Left lung (tissue), 10 donors: Measurements from ENCODE around the gene CSRP3. TPM values are rescaled to one million over a fixed set of nuclear protein-coding genes. Genes with fewer than 3 reads are reported as not detected.

Experiments used
- ATAC-seq: fragments of 200-7000 bp; cut with Tn5 transposase; one replicate; pipeline ENCODE4 v1.9.1; 2020; ENCODE audit warnings: moderate library complexity
- DNase-seq, 4 donors: peaks; one replicate each; pipeline ENCODE4 v3.0.0-alpha.2; 2013 to 2020
- H3K27ac ChIP-seq, 2 donors: fragments of 200-600 bp; sonication (generic) in 1 of 2; one replicate each; pipeline versions ENCODE4 v1.5.0 to v1.8.0; 2020 to 2021
- H3K27me3 ChIP-seq, 2 donors: fragments of 200-600 bp; sonication (generic) in 1 of 2; one replicate each; pipeline versions ENCODE4 v1.5.0 to v1.8.0; 2020 to 2021
- H3K36me3 ChIP-seq, 2 donors: fragments of 200-600 bp; sonication (generic) in 1 of 2; one replicate each; pipeline versions ENCODE4 v1.5.0 to v1.8.0; 2020 to 2021
- H3K4me1 ChIP-seq, 2 donors: fragments of 200-600 bp; one replicate each; pipeline ENCODE4 v1.8.0; 2021
- H3K4me3 ChIP-seq, 2 donors: fragments of 200-600 bp; sonication (generic) in 1 of 2; one replicate each; pipeline versions ENCODE4 v1.5.0 to v1.8.0; 2020 to 2021; ENCODE audit warnings: mild to moderate bottlenecking in 1 of 2
- H3K9me3 ChIP-seq, 2 donors: fragments of 200-600 bp; sonication (generic) in 1 of 2; one replicate each; pipeline versions ENCODE4 v1.5.0 to v1.8.0; 2020 to 2021
- intact Hi-C, 2 donors: fragments of 100-400 bp; cut with DNase I; formaldehyde crosslinking; loops; one replicate each; pipeline versions ENCODE4 v1.11.2 to v1.14.2; 2022
- polyA plus RNA-seq, 6 donors: library from polyadenylated mRNA; unstranded; fragments of 120-200 nt; gene quantifications; one replicate each; pipeline ENCODE4 v1.2.1, GENCODE V29; 2013; ENCODE audit not compliant: insufficient read length in 6 of 6
- total RNA-seq, 2 donors: library from RNA; stranded (reverse); fragmentation: NEBNext Ultra II Directional; extraction: Animal tissue kit (Norgen Biotek cat#: 25700); gene quantifications; one replicate each; pipeline ENCODE4 v1.2.1, GENCODE V29; 2021
- TF ChIP-seq, protein P1 (sequence below), 2 donors: fragments of 200-600 bp; sonication (generic) in 1 of 2; IDR thresholded peaks; one replicate each; pipeline versions ENCODE4 v1.5.0 to v1.8.0; 2021; ENCODE audit warnings: antibody characterized with exemption in 2 of 2
- donor health status: DM: no; HTN: yes; CAD: no.
- donor health status: DM: no; HTN: no; CAD: no.

CSRP3 gene
- total and polyA plus RNA-seq, 8 donors = 0.23 to 1.4 (median 0.42) TPM; not detected in 1

DNA sequence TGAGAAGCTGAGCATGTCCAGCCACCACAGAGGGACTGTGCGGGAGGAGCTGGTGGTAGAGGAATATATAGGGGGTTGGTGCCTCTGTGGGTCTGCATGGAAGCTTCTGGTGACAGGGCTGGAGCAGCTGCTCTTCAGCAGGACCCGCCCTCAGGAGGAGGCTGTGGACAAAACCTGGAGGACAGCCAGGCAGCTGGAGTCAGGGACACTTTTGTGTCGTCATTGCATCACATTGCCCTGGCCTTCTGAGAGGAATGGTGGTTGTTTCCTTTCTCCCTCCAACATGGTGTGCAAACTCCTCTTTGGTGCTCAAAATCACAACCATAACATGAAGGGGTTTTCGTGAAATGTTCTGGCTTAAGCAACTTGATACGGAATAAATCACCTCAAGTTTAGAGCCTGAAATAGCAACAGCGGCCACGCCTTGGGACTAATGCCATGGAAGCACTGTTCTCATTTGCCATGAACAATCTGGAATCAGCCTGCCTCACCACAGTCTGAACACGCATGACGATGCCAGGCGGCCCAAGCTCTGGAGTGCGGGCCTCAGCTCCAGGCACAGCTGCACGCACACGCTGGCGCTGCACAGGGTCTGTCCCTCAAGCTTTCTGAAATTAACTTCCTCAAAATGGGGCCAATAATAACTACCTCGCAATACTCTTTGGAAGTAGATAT, 17.1 kb upstream of the CSRP3 start:
- no peak for ATAC-seq
- TF ChIP-seq, protein P1, sequence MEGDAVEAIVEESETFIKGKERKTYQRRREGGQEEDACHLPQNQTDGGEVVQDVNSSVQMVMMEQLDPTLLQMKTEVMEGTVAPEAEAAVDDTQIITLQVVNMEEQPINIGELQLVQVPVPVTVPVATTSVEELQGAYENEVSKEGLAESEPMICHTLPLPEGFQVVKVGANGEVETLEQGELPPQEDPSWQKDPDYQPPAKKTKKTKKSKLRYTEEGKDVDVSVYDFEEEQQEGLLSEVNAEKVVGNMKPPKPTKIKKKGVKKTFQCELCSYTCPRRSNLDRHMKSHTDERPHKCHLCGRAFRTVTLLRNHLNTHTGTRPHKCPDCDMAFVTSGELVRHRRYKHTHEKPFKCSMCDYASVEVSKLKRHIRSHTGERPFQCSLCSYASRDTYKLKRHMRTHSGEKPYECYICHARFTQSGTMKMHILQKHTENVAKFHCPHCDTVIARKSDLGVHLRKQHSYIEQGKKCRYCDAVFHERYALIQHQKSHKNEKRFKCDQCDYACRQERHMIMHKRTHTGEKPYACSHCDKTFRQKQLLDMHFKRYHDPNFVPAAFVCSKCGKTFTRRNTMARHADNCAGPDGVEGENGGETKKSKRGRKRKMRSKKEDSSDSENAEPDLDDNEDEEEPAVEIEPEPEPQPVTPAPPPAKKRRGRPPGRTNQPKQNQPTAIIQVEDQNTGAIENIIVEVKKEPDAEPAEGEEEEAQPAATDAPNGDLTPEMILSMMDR (IDR thresholded peaks at IDR 0.05) = no peak
- H3K27me3 ChIP-seq = peaks cover 0 to 6% of the 10 kb centered on the region in 2 donors

GRCh38 chr11:19218216-19218615, 16.4 kb upstream of the CSRP3 start:
- TF ChIP-seq, protein P1 (IDR thresholded peaks at IDR 0.05) = no peak
- Histone ChIP-seq H3K4me3 (no peak overlapping the region), H3K27ac (no peak overlapping the region), H3K4me1 (no peaks in the 10 kb centered on the region), H3K27me3 (peaks cover 0 to 9% of the 10 kb centered on the region in 2 donors), H3K9me3 (no peaks in the 10 kb centered on the region), H3K36me3 (peaks cover 0 to 2% of the 10 kb centered on the region in 2 donors)
- intact Hi-C loops = no loop called here
- ATAC-seq (no peak), DNase-seq (no peak)

More for the DNA sequence above, 17.1 kb upstream of the CSRP3 start:
- DNase-seq = peak in 1 of 4 donors; percentile 32
- no peak overlapping the region for H3K27ac ChIP-seq
- no peaks in the 10 kb centered on the region for H3K9me3 ChIP-seq
- H3K4me1 ChIP-seq = no peaks in the 10 kb centered on the region
- peaks cover 0 to 8% of the 10 kb centered on the region in 2 donors for H3K36me3 ChIP-seq
- no peak overlapping the region for H3K4me3 ChIP-seq
- intact Hi-C loops = no loop called here

GRCh38 chr11:19216709-19217374, 15.1 kb upstream of the CSRP3 start:
- Histone ChIP-seq H3K9me3 (no peaks in the 10 kb centered on the region), H3K36me3 (no peaks in the 10 kb centered on the region), H3K27ac (no peak overlapping the region), H3K4me3 (no peak overlapping the region), H3K27me3 (peaks cover 0 to 9% of the 10 kb centered on the region in 2 donors), H3K4me1 (no peaks in the 10 kb centered on the region)
- ATAC-seq = no peak
- no peak for DNase-seq
- TF ChIP-seq, protein P1 (IDR thresholded peaks at IDR 0.05) = no peak
- intact Hi-C loops = no loop called here

DNA sequence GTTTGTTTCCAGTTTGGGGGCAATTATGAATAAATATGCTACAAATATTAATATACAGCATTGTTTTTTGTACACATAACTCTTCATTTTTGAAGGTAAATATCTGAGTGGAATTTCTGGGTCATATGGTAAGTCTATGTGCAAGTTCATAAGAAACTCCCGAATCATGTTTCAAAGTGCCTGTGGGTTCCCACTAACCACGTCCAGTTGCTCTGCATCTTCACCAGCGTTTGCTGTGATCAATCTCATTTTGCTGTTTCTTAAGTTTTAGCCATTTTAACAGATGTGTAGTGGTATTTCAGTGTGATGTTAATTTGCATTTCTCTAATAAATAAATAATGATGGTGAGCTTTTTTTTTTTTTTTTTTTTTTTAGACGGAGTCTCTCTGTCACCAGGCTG, 14.2 kb upstream of the CSRP3 start:
- Histone ChIP-seq H3K27ac (no peak overlapping the region), H3K4me3 (no peak overlapping the region), H3K4me1 (no peaks in the 10 kb centered on the region), H3K27me3 (peaks cover 0 to 9% of the 10 kb centered on the region in 2 donors), H3K9me3 (no peaks in the 10 kb centered on the region), H3K36me3 (no peaks in the 10 kb centered on the region)
- no peak for DNase-seq
- TF ChIP-seq, protein P1 (IDR thresholded peaks at IDR 0.05) = no peak
- ATAC-seq = no peak
- intact Hi-C loops = no loop called here

- TF ChIP-seq, protein P1 (IDR thresholded peaks at IDR 0.05) = no peak
- Histone ChIP-seq H3K27ac (no peak overlapping the region), H3K4me1 (no peaks in the 10 kb centered on the region), H3K27me3 (peaks cover 0 to 16% of the 10 kb centered on the region in 2 donors), H3K4me3 (no peak overlapping the region), H3K9me3 (no peaks in the 10 kb centered on the region), H3K36me3 (no peaks in the 10 kb centered on the region)
- DNase-seq = no peak
- ATAC-seq = no peak
- intact Hi-C loops = no loop called here
Observed at GRCh38 chr11:19209617-19210370, 8.0 kb upstream of the CSRP3 start.
